NCI-H2171 (cell line): Measurements from ENCODE around the gene SLC39A13.

ENCODE experiments used
- DNase-seq: peaks from one replicate; lab custom pipeline; 2025; lab: John Stamatoyannopoulos, UW

Gene SLC39A13

DNA sequence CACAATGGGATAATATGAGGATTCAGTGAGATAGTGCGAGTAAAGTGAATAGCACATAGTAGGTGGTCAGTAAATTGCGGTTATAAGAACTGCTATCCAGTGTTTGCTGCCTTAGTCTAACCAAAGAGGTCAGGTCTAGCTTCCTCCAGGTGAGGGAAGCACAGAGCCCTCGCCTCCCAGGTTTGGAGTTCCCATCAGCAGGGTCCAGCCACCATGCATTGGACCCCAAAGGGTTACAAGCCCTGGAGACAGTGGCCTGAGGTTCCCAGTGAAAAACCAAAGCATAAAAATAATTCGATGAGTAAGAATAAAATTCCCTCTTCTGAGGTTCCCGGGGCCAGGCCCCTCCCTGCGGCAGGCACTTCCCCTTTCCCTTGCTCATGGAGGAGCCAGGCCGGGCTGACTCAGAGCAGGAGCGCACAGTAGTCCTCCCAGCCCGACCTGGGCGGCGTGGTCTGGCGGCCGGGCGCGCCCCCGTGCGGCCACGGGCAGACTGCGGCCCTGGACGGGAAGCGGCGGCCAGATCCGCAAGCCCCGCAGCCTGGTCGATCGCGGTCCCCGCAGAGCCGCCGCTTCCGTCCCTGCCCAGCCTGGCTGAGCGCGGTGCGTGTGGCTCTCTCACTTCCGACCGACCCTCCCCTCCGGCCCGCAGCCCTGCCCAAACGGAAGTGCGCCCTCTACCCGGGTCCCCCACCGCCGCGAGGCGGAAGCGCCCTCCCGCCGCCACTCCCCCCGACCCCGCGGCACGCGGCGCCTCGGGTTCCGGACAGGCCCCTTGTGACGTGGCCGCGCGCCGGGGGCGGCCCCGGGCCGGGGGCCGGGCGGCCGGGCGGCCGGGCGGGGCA lies at the start of gene SLC39A13:
SLC39A13 (plus strand) TSS at position 845 of the 845 bp plus-strand sequence. CDS start 1,505 bp downstream, outside the sequence.
- peak; percentile 91 for DNase-seq

DNA sequence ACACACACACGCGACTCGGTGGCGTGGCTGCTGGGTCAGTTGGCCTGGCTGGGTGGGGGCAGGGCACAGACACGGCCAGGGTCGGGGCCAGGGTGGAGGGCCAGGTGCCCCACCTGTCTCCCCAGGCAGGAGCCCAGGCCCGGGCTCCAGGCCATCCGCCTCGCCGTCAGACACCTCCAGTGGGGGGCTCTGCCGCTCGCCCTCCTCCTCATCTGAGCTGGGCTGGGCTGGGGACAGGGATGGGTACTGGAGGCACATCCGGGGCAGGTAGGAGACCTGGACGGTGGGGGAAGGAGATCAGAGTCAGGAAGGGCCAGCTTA lies 49.7 kb upstream of the SLC39A13 start:
- no peak for DNase-seq

DNA sequence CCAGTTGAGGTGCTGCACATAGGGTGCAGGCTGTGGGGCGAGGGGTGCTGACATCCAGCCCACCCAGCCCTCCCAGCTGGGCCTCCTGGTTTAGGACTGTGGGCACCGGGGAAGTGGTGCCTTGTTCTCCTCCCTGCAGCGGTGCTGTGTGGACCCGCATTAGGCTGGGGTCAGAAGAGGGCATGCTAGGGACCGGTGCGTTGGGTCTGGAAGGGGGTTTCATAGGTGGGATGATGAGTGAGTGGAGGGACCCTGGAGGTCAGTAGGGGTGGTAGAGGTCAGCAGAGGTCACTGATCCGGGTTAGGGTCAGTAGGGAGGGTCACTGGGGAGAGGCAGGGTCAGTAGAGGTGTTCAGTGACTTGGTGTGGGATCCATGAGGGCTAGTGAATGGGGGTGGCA lies 49.2 kb upstream of the SLC39A13 start:
- no peak for DNase-seq

DNA sequence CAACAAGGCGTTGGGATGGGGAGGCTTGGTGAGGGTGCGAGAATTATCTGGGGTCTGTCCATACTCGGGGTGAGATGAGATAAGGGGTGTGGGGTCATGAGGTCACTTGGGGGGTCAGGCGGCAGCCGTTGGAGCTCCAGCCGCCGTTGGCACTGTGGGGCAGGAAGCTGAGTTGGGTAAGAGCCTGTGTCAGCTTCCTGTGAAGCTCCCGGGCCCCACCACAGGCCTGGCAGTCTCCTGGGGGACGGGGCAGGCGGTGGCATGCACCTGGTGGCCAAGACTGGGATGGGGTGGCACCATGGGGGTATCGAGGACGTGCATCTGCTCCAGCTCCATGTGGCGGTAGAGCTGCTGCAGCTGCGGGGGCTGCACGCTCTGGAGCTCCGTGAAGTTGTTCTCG lies 48.8 kb upstream of the SLC39A13 start:
- no peak for DNase-seq

- DNase-seq = no peak
Observed at GRCh38 chr11:47360341-47360740, 48.0 kb upstream of the SLC39A13 start.

DNA sequence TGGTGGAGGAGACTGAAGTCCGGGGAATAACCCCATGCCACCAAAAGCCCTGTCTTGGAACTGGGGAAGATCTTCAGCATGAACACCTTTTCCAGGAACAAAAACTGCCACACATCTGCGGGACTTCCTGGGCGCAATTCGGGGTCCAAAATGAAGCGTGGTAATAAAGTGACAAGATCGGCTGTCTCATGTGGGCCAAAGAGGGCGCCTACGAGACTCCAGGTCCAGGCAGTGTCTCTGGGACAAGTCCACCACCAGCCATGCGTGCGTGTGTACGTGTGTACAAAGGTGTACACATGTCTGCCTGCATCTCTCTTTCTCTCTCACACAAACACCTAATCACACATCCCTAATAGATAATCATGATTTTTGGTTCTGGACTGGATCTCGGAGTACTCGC lies 47.0 kb upstream of the SLC39A13 start:
- DNase-seq = no peak

GRCh38 chr11:47366020-47366490 lies 42.3 kb upstream of the SLC39A13 start:
- no peak for DNase-seq

GRCh38 chr11:47369676-47370075 lies 38.7 kb upstream of the SLC39A13 start:
- no peak for DNase-seq

DNA sequence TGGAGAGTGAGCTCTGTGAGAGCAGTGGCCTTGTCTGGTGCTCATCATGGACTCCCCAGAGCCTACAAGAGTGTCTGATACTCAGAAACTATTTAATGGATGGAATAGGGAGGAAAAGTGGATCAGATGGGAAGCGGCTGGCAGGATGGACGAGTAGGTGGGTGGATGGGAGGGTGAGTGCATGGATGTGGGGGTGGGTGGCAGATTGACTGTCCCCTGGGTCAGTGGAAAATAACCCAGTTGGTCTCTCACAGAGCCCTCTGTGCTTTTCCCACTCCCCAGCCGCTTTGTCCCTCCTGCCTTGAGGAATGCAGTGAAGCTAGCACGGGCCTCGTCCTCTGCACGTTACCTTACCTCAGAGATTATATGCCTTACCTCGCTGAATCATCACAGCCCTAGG lies 36.0 kb upstream of the SLC39A13 start:
- DNase-seq = no peak

- DNase-seq = peak; percentile 35
Observed at GRCh38 chr11:47373876-47374719, 34.3 kb upstream of the SLC39A13 start.

- no peak for DNase-seq
Observed at GRCh38 chr11:47374720-47375019, 33.7 kb upstream of the SLC39A13 start.

DNA sequence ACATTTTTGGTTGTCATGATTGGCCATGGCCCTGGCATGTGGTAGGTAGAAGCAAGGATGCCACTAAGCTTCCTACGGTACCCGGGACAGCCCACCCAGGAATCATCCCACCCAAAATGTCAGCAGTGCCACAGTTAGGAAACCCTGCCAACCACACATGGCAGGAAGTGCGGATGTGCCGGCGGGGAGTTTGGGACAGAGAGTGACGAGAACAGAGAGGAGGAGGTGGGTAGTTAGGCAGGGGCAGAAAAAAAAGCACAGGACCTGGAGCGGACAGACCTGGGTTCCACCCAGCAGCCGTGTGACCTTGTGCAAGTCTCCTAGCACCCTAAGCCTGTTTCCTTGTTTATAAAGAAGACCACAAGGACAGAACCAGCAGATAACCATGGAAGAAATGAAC lies 33.4 kb upstream of the SLC39A13 start:
- no peak for DNase-seq

DNA sequence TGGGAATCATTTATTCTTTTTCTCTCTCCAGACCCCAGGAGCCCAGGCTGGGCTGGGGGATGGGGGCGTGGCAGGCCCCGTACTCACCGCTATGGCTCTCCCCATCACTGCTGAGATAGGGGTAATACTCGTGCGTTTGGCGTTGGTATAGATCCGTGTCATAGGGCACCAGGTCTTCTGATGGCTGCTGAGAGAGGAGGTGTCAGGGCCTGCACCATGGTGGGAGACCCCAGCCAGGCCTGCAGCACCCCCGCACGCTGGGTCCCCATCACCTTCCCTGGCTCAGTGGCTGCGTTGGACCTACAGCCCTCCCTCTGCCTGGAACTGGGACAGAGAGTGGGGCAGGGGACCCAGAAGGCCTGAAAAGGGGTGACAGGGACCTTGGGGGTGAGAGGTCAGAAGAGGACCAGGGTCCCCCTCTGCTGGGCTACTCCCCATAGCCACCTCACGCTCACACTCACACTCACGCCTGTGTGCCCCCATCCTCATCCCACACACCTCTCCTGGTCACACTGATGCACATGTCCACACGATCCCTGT lies 32.8 kb upstream of the SLC39A13 start:
- DNase-seq = no peak

GRCh38 chr11:47376107-47376524 lies 32.3 kb upstream of the SLC39A13 start:
- DNase-seq = no peak

DNA sequence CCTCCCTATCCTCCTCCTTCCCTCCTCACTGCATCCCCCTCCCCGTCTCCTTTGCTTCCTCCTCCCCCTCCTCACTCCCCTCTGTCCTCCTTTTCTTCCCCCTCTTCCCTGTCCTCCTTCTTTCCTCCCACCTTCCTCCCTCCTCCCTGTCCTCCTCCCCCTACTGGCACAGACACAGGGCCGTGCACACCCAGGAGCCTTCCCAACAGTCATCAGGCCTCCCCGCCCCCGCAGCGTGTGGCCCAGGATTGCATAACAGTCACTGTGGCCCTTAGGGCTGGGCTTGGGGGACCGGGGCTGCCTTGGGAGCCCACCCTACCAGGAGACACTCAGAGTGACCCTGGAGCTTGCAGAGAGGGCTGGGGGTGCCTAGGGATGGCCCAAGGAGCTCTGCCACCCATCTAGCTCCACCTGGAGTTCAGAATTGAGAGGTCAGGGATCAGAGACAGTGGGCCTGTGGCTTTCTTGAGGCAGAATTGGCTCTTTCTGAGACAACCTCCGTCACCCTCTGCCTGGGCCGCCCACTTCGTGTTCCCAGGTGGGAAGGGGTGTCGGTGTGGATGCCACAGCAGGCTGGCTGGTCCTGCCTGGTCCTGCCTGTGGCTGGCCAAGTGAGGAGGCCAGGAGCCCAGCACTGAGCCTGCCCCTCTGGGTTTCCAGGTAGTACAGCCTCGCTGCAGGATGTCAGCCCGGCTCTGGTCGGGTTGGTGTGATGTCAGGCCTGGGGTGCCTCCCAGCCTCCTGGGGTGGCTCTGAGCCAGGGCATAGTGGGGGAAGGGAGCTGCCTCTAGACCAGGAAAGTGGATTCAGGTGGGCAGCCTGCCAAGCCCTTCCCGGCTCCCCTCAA lies 31.6 kb upstream of the SLC39A13 start:
- no peak for DNase-seq

DNA sequence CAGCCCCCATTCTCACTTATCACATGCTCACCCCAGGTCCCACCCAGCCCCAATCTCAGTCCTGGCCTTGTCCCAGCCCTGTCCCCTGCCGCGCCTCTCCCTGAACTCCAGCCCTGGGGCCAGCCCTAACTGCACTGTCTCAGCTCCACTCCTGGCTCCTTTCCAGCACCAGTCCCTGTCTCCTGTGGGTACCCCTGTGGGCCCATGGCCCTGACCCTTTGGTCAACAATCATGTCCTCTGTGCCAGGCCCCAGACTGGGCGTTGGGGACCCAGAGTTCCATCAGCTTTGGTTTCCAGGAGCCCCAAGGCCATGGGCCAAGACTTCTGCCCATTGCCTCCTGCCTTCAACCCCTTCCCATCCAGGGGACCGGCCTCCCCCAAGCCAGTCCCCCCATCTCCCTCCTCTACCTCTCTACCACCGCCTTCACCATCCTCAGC lies 30.8 kb upstream of the SLC39A13 start:
- DNase-seq = no peak

- DNase-seq = no peak
Observed at GRCh38 chr11:47378010-47378835, 30.2 kb upstream of the SLC39A13 start, which contains the start of gene SPI1. Gene SPI1, minus strand, starts transcription at chr11:47378547. Its CDS starts 194 bp downstream, at chr11:47378353.

DNA sequence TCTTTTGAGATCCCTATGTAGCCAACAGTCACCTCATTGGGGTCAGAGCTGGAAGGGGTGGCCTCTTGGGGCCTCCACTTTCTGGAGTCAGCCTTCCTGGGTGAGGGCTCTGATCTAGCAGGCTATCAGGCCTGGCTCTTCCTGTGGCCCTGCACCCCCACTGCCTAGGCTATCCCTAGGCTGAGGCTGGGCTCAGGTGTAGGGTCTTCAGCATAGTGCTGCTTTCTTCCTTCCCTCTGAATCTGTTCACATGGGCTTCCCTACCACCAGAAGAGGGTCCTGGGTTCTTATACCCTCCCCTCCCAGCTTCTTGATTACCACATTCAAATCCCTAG lies 29.6 kb upstream of the SLC39A13 start:
- DNase-seq = no peak

- DNase-seq = no peak
Observed at GRCh38 chr11:47379317-47379716, 29.1 kb upstream of the SLC39A13 start.

GRCh38 chr11:47380078-47380477 lies 28.3 kb upstream of the SLC39A13 start:
- DNase-seq = no peak

GRCh38 chr11:47383071-47383470 lies 25.3 kb upstream of the SLC39A13 start:
- no peak for DNase-seq
